Measurements from ENCODE around the gene RHD. TPM values are rescaled to one million over a fixed set of nuclear protein-coding genes. Genes with fewer than 3 reads are reported as not detected.

RHD gene
- total and polyA plus RNA-seq, 10 of the 15 experiments (the other 5 are each of a cell fraction or from before 2014, with no cell fraction given), result 0.02 to 0.34 (median 0.18) TPM; not detected in 6

GRCh38 chr1:25338188-25338981 lies 66.1 kb downstream of the RHD start, which contains the start of gene TMEM50A (continued):
- TF ChIP-seq CUX1 (IDR thresholded peaks at IDR 0.05; ENCODE audit: insufficient replicate concordance, low read depth, low read length), result no peak
- peak; percentile 57 for TF ChIP-seq RUNX3 (IDR thresholded peaks at IDR 0.05; ENCODE audit: low read length)
- no peak for TF ChIP-seq CBX5 (IDR thresholded peaks at IDR 0.05; ENCODE audit: low read depth)
- TF ChIP-seq ELK1 (IDR thresholded peaks at IDR 0.05; ENCODE audit: low read depth, low read length), result no peak
- TF ChIP-seq SUZ12 (IDR thresholded peaks at IDR 0.05; ENCODE audit: unreplicated experiment), result no peak
- TF ChIP-seq USF1 (IDR thresholded peaks at IDR 0.05; ENCODE audit: borderline replicate concordance, extremely low read length, insufficient read depth, low read depth, low read length), result no peak
- peak; percentile 59 for TF ChIP-seq ZBTB40 (IDR thresholded peaks at IDR 0.05; ENCODE audit: borderline replicate concordance)
- TF ChIP-seq MTA2 (IDR thresholded peaks at IDR 0.05; ENCODE audit: low read depth), result 0 out of 2 replicates have a peak, but pooled peaks have one; percentile 16
- TF ChIP-seq CREB1 (IDR thresholded peaks at IDR 0.05; ENCODE audit: low read depth), result peak; percentile 35; the same call in 1 of the 2 replicates
- no peak for TF ChIP-seq RAD21 (IDR thresholded peaks at IDR 0.05; ENCODE audit: insufficient read depth, low read depth, low read length)
- TF ChIP-seq NR2C1 (IDR thresholded peaks at IDR 0.05), result no peak
- no peak for TF ChIP-seq SMAD1 (IDR thresholded peaks at IDR 0.05; ENCODE audit: low read depth, partially characterized antibody)
- TF ChIP-seq PAX5 (IDR thresholded peaks at IDR 0.05; ENCODE audit: borderline replicate concordance, low read depth, low read length), result no peak
- no peak for TF ChIP-seq MAX (IDR thresholded peaks at IDR 0.05; ENCODE audit: low read depth, low read length)
- peak; percentile 75; the same call in 1 of the 2 replicates for TF ChIP-seq NBN (IDR thresholded peaks at IDR 0.05)
- TF ChIP-seq NR2F1 (conservative IDR thresholded peaks at IDR 0.05), result peak; percentile 83
